Measurements from ENCODE around the gene GOLGA6L6.
"Not testable (repeated sequence)": the region's sequence is repeated elsewhere in the genome, so short reads cannot be mapped to it uniquely, and the experiment has no call there.

The GOLGA6L6 gene, protein sequence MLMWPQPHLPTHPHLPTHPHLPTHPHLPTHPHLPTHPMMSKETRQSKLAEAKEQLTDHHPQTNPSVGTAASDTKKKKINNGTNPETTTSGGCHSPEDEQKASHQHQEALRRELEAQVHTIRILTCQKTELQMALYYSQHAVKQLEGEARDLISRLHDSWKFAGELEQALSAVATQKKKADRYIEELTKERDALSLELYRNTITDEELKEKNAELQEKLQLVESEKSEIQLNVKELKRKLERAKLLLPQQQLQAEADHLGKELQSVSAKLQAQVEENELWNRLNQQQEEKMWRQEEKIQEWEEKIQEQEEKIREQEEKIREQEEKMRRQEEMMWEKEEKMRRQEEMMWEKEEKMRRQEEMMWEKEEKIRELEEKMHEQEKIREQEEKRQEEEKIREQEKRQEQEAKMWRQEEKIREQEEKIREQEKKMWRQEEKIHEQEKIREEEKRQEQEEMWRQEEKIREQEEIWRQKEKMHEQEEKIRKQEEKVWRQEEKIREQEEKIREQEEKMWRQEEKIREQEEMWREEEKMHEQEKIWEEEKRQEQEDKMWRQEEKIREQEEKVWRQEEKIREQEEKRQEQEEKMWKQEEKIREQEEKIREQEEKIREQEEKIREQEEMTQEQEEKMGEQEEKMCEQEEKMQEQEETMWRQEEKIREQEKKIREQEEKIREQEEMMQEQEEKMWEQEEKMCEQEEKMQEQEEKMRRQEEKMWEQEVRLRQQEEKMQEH

GRCh38 chr15:20541700-20542099 is at the start of gene GOLGA6L6:
Gene GOLGA6L6 (minus strand): TSS chr15:20541800. CDS start chr15:20541709, 91 bp downstream.
- not testable (repeated sequence) for DNase-seq

GRCh38 chr15:20590069-20590468 is 48.5 kb upstream of the GOLGA6L6 start:
- DNase-seq, result not testable (repeated sequence)

DNA sequence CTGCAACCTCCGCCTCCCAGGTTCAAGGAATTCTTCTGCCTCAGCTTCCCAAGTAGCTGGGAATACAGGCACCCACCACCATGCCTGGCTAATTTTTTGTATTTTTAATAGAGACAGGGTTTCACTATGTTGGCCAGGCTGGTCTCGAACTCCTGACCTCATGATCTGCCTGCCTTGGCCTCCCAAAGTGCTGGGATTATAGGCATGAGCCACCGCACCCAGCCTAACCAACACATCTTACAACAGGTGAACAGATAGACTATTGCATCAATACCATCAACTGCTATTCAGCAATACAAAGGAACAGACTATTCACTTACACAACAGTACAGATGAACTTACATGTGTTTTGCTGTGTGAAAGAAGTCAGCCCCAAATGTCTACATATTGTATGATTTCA is 45.2 kb upstream of the GOLGA6L6 start:
- DNase-seq, result not testable (repeated sequence)

DNA sequence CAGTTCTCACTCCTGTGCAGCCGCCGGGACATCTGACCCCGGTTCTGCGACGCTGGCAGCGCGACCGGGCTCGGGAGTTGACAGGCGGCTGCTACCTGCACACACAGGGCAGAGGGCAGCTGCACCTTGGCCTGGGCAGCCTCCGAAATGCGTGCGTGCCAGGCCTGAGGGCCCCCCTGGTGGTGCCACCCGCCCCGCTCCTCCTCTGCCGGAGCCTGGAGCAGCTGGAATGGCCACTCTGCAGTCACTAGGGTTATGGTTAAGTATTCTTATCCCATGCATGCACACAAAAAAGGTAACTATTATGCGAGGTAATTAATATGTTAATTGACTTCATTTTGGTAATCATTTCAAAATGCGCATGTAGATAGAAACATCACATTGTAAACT is 41.1 kb upstream of the GOLGA6L6 start:
- not testable (repeated sequence) for DNase-seq

DNA sequence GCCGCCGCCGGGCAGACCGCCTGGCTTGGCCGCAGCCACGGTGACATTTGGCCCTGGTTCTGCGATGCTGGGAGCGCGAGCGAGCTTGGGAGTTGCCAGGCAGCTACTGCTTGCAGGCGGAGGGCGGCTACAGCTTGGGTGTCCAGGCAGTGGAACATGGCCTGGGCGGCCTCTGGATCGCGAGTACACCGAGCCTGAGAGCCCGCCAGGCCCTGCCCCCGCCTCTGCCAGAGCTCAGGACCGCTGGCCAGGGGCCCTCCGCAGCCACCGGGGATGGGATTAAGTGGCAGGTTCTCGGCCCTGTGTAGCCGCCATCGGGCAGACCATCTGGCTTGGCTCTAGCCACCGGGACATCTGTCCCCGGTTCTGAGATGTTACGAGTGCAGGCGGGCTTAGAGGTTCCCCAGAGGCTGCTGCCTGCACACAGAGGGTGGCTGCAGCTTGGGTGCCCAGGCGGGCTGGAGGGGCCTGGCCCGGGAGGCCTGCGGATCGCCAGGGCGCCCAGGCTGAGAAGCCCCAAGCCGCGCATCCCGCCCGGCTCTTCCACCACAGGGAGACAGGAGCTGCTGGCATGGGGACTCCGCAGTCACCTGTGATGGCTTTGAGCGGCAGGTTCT is 40.6 kb upstream of the GOLGA6L6 start:
- DNase-seq, result not testable (repeated sequence)

DNA sequence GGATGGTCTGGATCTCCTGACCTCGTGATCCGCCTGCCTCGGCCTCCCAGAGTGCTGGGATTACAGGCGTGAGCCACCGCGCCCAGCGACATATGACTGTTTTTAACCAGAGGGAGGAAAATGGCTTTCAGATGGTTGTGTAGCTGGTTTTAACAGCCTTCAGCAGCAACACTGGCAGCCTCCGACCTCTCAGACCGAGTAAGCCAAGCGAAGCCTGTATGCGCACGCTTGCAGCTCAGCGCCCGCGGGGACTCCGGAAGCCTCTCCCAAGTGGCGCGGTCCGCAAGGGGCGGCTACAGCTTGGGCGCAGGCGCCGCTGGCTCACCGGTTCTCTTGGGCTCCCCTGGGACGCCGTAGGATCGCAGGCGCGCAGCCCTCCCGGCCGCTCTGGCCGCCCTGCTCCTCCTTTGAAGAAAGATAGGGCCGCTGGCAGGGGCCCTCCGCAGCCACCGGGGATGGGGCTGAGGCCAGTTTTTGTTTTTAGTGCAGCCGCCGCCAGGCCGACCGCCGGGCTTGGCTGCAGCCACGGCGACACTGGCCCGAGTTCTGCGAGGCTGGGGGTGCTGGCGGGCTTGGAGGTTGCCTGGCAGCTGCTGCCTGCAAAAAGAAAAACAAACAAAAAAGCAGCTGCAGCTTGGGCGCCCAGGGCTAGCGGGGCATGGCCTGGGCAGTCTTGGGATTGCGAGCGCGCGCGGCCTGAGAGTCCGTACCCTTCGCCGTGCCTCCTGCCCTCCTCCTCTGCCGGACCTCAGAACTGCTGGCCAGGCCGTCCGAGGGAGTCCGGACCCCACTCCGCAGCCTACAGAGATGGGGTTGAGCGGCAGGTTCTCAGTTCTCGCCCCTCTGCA is 39.9 kb upstream of the GOLGA6L6 start:
- not testable (repeated sequence) for DNase-seq

- not testable (repeated sequence) for DNase-seq
These were observed 38.1 kb upstream of the GOLGA6L6 start for GRCh38 chr15:20579662-20580061.

DNA sequence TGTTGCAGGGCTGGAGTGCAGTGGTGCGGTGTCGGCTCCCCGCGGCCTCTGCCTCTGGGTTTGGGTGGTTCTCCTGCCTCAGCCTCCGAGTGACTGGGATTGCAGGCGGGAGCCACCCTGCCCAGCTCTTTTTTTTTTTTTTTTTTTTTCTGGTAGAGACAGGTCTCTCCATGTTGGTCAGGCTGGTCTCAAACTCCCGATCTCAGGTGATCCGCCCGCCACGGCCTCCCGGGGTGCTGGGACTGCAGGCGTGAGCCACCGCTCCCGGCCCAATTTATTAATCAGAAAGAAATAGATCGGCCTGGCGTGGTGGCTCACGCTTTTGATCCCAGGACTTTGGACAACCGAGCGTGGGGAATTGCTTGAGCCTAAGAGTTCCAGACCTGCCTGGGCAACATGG is 9.7 kb upstream of the GOLGA6L6 start:
- not testable (repeated sequence) for DNase-seq

GRCh38 chr15:20505926-20506658 is 35.5 kb downstream of the GOLGA6L6 start:
- not testable (repeated sequence) for DNase-seq

DNA sequence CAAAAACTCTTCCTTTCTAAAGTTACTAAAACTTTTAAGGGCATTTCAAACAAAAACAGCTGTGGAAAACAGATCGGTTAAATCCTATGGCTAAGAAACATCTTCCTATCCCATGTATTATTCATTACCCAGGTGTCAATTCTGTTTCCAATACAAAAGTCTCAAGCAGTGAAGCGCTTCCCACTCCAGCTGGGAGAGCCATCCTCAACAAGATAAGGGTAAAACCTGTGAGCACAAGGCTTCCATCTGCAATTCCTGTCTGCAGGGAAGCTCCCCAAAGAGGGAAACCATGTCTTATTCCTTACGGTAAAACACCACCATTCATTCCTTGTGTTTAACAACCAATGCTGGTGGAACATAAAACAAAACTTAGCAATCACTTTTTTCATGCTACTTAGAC is 38.8 kb downstream of the GOLGA6L6 start:
- DNase-seq, result not testable (repeated sequence)

DNA sequence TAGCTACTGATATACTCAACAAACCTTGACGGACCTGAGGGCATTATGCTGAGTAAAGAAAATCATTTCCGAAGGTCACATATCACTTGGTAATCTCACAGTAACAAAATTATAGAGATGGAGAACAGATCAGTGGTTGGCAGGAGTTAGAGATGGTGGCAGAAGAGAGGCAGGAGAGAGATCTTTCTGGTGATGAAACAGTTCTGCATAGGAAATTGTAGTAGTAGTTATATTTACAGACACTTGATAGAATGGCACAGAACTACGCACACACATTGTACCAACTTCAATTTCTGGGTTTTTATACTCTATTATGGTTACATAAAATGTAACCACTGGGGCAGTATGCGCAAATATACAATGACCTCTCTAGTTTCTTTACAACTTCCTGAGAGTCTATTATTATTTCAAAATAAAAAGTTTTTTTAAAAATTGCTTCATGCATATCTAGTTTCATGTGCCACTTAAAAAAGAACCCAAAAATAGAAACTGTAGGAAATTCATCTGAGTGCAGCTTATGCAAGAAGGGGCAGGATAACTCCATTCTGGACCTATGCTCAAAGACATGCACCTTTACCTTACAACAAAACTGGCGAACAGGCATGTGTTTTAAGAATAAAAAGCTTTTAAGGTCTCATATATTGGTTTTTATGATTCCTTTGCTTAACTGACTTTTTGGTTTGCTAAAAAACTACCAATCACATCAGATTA is 39.9 kb downstream of the GOLGA6L6 start:
- not testable (repeated sequence) for DNase-seq

- not testable (repeated sequence) for DNase-seq
These were observed 43.8 kb downstream of the GOLGA6L6 start for GRCh38 chr15:20497781-20498180.

- DNase-seq, result not testable (repeated sequence)
These were observed 48.6 kb downstream of the GOLGA6L6 start for GRCh38 chr15:20493035-20493434.

- not testable (repeated sequence) for DNase-seq
These were observed 49.0 kb downstream of the GOLGA6L6 start for GRCh38 chr15:20492598-20492997.

- DNase-seq, result not testable (repeated sequence)
These were observed 52.3 kb downstream of the GOLGA6L6 start for GRCh38 chr15:20489320-20489719.

Measured in GOT3 (cell line).